ENCODE measurements around the gene TRAK1.

The TRAK1 gene

GRCh38 chr3:42250761-42251160, 159.6 kb downstream of the TRAK1 start:
- Histone ChIP-seq H3K9ac (ENCODE audit: low read length) (no peak overlapping the region), H3K27ac (ENCODE audit: low read depth, low read length) (no peak overlapping the region), H3K27me3 (ENCODE audit: control insufficient read depth in 1 of 2, insufficient read depth in 2 of 2, low read length in 2 of 2) (no peaks in the 10 kb centered on the region), H3K36me3 (ENCODE audit: insufficient read depth, low read length) (no peaks in the 10 kb centered on the region), H3K9me3 (ENCODE audit: low read length) (no peaks in the 10 kb centered on the region), H3K4me1 (ENCODE audit: insufficient read depth, low read length) (peaks cover 7% of the 10 kb centered on the region), H3K4me3 (ENCODE audit: low read depth in 1 of 2, low read length in 2 of 2) (no peak overlapping the region)

GRCh38 chr3:42254566-42254965, 163.4 kb downstream of the TRAK1 start:
- Histone ChIP-seq H3K4me1 (ENCODE audit: insufficient read depth, low read length) (no peaks in the 10 kb centered on the region), H3K27ac (ENCODE audit: low read depth, low read length) (no peak overlapping the region), H3K9me3 (ENCODE audit: low read length) (no peaks in the 10 kb centered on the region), H3K27me3 (ENCODE audit: control insufficient read depth in 1 of 2, insufficient read depth in 2 of 2, low read length in 2 of 2) (peaks cover 0 to under 1% of the 10 kb centered on the region in 2 donors), H3K9ac (ENCODE audit: low read length) (no peak overlapping the region), H3K36me3 (ENCODE audit: insufficient read depth, low read length) (no peaks in the 10 kb centered on the region), H3K4me3 (ENCODE audit: low read depth in 1 of 2, low read length in 2 of 2) (no peak overlapping the region)

GRCh38 chr3:42256135-42256819, 165.1 kb downstream of the TRAK1 start:
- no peaks in the 10 kb centered on the region for H3K36me3 ChIP-seq (ENCODE audit: insufficient read depth, low read length)
- H3K9ac ChIP-seq (ENCODE audit: low read length) = no peak overlapping the region
- no peak overlapping the region for H3K4me3 ChIP-seq (ENCODE audit: low read depth in 1 of 2, low read length in 2 of 2)
- H3K27ac ChIP-seq (ENCODE audit: low read depth, low read length) = no peak overlapping the region
- no peaks in the 10 kb centered on the region for H3K9me3 ChIP-seq (ENCODE audit: low read length)
- peaks cover 0 to 13% of the 10 kb centered on the region in 2 donors for H3K27me3 ChIP-seq (ENCODE audit: control insufficient read depth in 1 of 2, insufficient read depth in 2 of 2, low read length in 2 of 2)
- no peaks in the 10 kb centered on the region for H3K4me1 ChIP-seq (ENCODE audit: insufficient read depth, low read length)

DNA sequence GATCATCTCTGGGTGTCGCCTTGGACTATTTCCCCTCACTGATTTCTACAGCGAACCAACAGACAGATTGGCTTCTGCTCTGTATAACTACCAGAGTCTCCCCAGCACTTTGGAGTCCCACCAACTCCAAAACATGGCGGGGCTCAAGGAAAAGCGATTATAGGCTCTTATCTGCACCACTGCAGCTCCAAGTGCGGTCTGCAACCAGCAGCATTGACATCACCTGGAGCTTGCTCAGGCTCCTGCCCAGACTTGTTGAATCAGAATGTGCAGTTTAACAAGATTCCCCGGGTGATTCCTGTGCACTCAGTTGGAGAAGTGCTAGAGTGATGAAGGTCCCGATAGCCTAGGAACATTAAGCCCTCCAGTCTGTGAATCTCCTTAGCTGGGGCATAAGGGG, 165.8 kb downstream of the TRAK1 start:
- no peak overlapping the region for H3K4me3 ChIP-seq (ENCODE audit: low read depth in 1 of 2, low read length in 2 of 2)
- no peaks in the 10 kb centered on the region for H3K36me3 ChIP-seq (ENCODE audit: insufficient read depth, low read length)
- peaks cover 5 to 18% of the 10 kb centered on the region in 2 donors for H3K27me3 ChIP-seq (ENCODE audit: control insufficient read depth in 1 of 2, insufficient read depth in 2 of 2, low read length in 2 of 2)
- no peaks in the 10 kb centered on the region for H3K9me3 ChIP-seq (ENCODE audit: low read length)
- H3K4me1 ChIP-seq (ENCODE audit: insufficient read depth, low read length) = no peaks in the 10 kb centered on the region
- H3K9ac ChIP-seq (ENCODE audit: low read length) = no peak overlapping the region
- H3K27ac ChIP-seq (ENCODE audit: low read depth, low read length) = no peak overlapping the region

- H3K27me3 ChIP-seq (ENCODE audit: control insufficient read depth in 1 of 2, insufficient read depth in 2 of 2, low read length in 2 of 2) = peaks cover 29 to 56% of the 10 kb centered on the region in 2 donors
- H3K36me3 ChIP-seq (ENCODE audit: insufficient read depth, low read length) = no peaks in the 10 kb centered on the region
- H3K4me3 ChIP-seq (ENCODE audit: low read depth in 1 of 2, low read length in 2 of 2) = no peak overlapping the region
- H3K9ac ChIP-seq (ENCODE audit: low read length) = no peak overlapping the region
- no peak overlapping the region for H3K27ac ChIP-seq (ENCODE audit: low read depth, low read length)
- peaks cover 14% of the 10 kb centered on the region for H3K4me1 ChIP-seq (ENCODE audit: insufficient read depth, low read length)
- H3K9me3 ChIP-seq (ENCODE audit: low read length) = no peaks in the 10 kb centered on the region
Observed at GRCh38 chr3:42262525-42262924, 171.4 kb downstream of the TRAK1 start.

- Histone ChIP-seq H3K9me3 (ENCODE audit: low read length) (no peaks in the 10 kb centered on the region), H3K4me1 (ENCODE audit: insufficient read depth, low read length) (peaks cover 14% of the 10 kb centered on the region), H3K4me3 (ENCODE audit: low read depth in 1 of 2, low read length in 2 of 2) (peak overlapping the region; percentile 18 to 52), H3K27me3 (ENCODE audit: control insufficient read depth in 1 of 2, insufficient read depth in 2 of 2, low read length in 2 of 2) (peaks cover 29 to 56% of the 10 kb centered on the region in 2 donors), H3K9ac (ENCODE audit: low read length) (no peak overlapping the region), H3K36me3 (ENCODE audit: insufficient read depth, low read length) (no peaks in the 10 kb centered on the region), H3K27ac (ENCODE audit: low read depth, low read length) (no peak overlapping the region)
Observed at GRCh38 chr3:42263354-42264346, 172.5 kb downstream of the TRAK1 start.

DNA sequence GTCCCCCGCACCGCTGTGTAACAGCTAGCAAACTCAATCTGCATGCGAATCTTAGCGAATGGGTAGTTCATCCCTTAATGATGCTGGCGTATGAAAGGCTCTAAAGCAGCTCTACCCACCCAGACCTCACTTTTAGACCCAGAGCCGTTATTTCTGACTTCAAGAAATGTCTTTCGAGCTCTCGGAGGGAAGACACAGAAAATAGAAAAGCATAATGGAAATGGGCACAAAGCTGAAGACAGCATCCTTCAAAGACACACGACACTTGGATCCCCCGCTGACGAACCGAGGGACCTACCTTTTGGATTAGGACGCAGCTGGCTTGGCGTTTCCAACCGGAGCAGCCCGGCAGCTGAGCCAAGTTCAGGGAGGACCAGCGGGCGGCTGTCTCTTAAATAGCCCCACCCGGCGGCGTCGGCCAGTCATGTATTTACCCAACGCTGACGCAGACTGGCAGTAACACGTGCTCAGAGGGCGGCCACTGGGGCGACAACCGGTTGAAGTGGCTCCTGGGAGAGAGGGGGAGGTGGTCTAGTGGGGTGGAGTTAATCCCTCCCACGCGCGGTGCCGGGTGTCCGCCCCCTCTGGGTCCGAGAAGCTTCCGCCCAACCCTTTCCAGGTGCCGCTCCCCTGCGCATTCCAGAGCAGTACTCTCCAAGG, 173.4 kb downstream of the TRAK1 start:
- Histone ChIP-seq H3K9me3 (ENCODE audit: low read length) (no peaks in the 10 kb centered on the region), H3K27me3 (ENCODE audit: control insufficient read depth in 1 of 2, insufficient read depth in 2 of 2, low read length in 2 of 2) (peaks cover 29 to 56% of the 10 kb centered on the region in 2 donors), H3K36me3 (ENCODE audit: insufficient read depth, low read length) (no peaks in the 10 kb centered on the region), H3K9ac (ENCODE audit: low read length) (no peak overlapping the region), H3K4me3 (ENCODE audit: low read depth in 1 of 2, low read length in 2 of 2) (peak overlapping the region; percentile 1 to 52), H3K27ac (ENCODE audit: low read depth, low read length) (no peak overlapping the region), H3K4me1 (ENCODE audit: insufficient read depth, low read length) (peaks cover 14% of the 10 kb centered on the region)

- Histone ChIP-seq H3K9ac (ENCODE audit: low read length) (no peak overlapping the region), H3K4me3 (ENCODE audit: low read depth in 1 of 2, low read length in 2 of 2) (peak overlapping the region; percentile 1 to 52)
Observed at GRCh38 chr3:42265059-42265991, 174.2 kb downstream of the TRAK1 start.

DNA sequence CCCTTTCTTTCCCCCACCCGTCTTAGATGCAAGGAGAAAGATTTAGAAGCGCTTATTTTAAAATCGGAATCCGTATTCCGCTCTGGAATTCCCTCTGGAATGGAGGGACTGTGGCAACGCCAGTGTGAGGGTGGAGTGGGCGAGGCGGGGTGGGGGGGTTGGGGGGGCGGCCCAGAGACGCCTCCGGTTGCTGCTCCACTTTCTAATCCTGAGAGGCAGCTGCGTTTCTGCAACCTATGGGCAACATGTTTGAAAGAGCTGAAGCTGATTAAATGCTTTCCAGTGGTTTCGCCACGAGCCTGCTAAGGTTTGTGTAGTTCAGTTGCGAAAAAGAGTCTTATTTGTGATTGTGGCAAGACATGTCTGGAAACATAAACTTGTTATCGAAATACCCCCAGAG, 174.9 kb downstream of the TRAK1 start, which contains the start of gene CCK:
Gene CCK, minus strand, starts transcription at position 101 of the 400 bp plus-strand sequence. CDS start 2,555 bp downstream, outside the sequence.
- no peak within 1 kb of the TSS for H3K9ac ChIP-seq (ENCODE audit: low read length)
- no peaks in the 10 kb centered on the region for H3K36me3 ChIP-seq (ENCODE audit: insufficient read depth, low read length)
- H3K27me3 ChIP-seq (ENCODE audit: control insufficient read depth in 1 of 2, insufficient read depth in 2 of 2, low read length in 2 of 2) = peaks cover 29 to 43% of the 10 kb centered on the region in 2 donors
- no peak within 1 kb of the TSS for H3K27ac ChIP-seq (ENCODE audit: low read depth, low read length)
- H3K4me3 ChIP-seq (ENCODE audit: low read depth in 1 of 2, low read length in 2 of 2) = peak within 1 kb of the TSS in 1 of 2 donors; percentile 52
- H3K9me3 ChIP-seq (ENCODE audit: low read length) = no peaks in the 10 kb centered on the region
- peaks cover 14% of the 10 kb centered on the region for H3K4me1 ChIP-seq (ENCODE audit: insufficient read depth, low read length)

More at GRCh38 chr3:42265059-42265991, 174.2 kb downstream of the TRAK1 start:
- H3K36me3 ChIP-seq (ENCODE audit: insufficient read depth, low read length) = no peaks in the 10 kb centered on the region
- H3K27ac ChIP-seq (ENCODE audit: low read depth, low read length) = no peak overlapping the region
- peaks cover 29 to 49% of the 10 kb centered on the region in 2 donors for H3K27me3 ChIP-seq (ENCODE audit: control insufficient read depth in 1 of 2, insufficient read depth in 2 of 2, low read length in 2 of 2)
- H3K4me1 ChIP-seq (ENCODE audit: insufficient read depth, low read length) = peaks cover 14% of the 10 kb centered on the region
- H3K9me3 ChIP-seq (ENCODE audit: low read length) = no peaks in the 10 kb centered on the region

- Histone ChIP-seq H3K4me3 (ENCODE audit: low read depth in 1 of 2, low read length in 2 of 2) (no peak overlapping the region), H3K9me3 (ENCODE audit: low read length) (no peaks in the 10 kb centered on the region), H3K27ac (ENCODE audit: low read depth, low read length) (no peak overlapping the region), H3K4me1 (ENCODE audit: insufficient read depth, low read length) (peaks cover 14% of the 10 kb centered on the region), H3K36me3 (ENCODE audit: insufficient read depth, low read length) (no peaks in the 10 kb centered on the region), H3K27me3 (ENCODE audit: control insufficient read depth in 1 of 2, insufficient read depth in 2 of 2, low read length in 2 of 2) (peaks cover 20 to 31% of the 10 kb centered on the region in 2 donors), H3K9ac (ENCODE audit: low read length) (no peak overlapping the region)
Observed at GRCh38 chr3:42267878-42268277, 176.7 kb downstream of the TRAK1 start.
